ENCODE measurements around the gene CDYL.

Gene CDYL

GRCh38 chr6:4932228-4932903, 156.2 kb downstream of the CDYL start:
- no peak for DNase-seq (ENCODE audit: low read depth, low spot score)

DNA sequence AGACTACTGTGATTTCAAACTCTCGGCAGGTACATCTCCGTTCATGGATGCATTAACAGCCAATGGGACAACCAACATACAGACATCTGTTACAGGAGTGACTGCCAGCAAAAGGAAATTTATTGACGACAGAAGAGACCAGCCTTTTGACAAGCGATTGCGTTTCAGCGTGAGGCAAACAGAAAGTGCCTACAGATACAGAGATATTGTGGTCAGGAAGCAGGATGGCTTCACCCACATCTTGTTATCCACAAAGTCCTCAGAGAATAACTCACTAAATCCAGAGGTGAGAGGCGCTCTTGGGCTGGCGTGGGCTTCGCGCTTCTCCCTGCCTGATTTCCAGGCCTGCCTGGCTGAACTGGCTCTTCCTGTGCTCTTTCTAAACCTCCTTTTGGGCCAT, 159.3 kb downstream of the CDYL start:
- DNase-seq (ENCODE audit: low read depth, low spot score), result no peak

DNA sequence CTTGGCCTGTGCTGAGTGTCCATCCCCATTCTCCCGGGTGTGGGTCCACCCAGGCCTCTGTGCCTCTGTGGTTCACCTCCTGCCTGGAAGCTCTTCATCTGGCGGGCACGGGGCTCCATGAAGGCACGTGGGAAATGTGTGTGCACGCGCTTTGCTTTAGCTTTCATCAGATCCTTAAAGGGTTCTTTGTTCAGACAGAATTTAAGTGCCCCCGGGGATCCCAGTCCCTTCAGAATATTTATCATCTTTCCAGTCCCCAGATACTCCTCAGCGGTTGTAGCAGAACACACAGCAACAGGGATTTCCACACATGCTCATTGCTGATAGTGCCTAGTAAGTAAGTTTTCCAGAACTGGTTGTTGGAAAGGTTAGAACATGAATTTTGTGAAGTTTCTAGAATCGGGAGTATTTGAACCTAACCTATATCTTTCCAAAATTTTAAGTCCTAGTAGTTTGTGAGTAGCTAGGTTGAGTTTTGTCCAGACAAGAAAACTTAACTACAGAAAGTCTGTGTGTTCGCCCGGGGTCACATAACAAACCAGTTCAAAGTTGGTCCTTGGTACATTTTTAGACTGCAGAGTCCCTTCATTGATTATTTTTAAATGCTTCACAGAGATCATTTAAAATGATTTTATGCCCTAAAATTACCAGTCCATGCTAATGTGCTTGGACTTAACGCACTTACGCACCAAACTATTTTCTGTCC, 159.9 kb downstream of the CDYL start:
- no peak for DNase-seq (ENCODE audit: low read depth, low spot score)

DNA sequence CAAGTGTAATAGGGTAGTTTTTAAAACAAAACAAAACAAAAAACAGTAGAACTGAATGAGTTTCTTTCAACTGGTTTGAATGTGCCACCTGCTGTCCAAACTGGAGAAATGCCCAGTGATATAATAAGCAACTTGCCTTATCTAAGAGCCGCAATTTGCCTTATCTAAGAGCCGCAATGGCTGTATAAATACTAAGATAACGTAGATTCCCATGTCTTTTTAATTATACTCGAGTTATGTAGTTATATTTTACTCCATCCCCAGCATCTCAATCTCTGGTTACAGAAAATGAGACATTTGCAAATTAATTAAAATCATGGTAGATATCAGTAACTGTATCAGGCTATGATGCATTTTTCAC, 160.5 kb downstream of the CDYL start:
- no peak for DNase-seq (ENCODE audit: low read depth, low spot score)

- DNase-seq (ENCODE audit: low read depth, low spot score), result no peak
Observed at GRCh38 chr6:4937414-4937813, 161.2 kb downstream of the CDYL start.

- no peak for DNase-seq (ENCODE audit: low read depth, low spot score)
Observed at GRCh38 chr6:4939241-4939640, 163.0 kb downstream of the CDYL start.

- no peak for DNase-seq (ENCODE audit: low read depth, low spot score)
Observed at GRCh38 chr6:4940416-4940815, 164.2 kb downstream of the CDYL start.

DNA sequence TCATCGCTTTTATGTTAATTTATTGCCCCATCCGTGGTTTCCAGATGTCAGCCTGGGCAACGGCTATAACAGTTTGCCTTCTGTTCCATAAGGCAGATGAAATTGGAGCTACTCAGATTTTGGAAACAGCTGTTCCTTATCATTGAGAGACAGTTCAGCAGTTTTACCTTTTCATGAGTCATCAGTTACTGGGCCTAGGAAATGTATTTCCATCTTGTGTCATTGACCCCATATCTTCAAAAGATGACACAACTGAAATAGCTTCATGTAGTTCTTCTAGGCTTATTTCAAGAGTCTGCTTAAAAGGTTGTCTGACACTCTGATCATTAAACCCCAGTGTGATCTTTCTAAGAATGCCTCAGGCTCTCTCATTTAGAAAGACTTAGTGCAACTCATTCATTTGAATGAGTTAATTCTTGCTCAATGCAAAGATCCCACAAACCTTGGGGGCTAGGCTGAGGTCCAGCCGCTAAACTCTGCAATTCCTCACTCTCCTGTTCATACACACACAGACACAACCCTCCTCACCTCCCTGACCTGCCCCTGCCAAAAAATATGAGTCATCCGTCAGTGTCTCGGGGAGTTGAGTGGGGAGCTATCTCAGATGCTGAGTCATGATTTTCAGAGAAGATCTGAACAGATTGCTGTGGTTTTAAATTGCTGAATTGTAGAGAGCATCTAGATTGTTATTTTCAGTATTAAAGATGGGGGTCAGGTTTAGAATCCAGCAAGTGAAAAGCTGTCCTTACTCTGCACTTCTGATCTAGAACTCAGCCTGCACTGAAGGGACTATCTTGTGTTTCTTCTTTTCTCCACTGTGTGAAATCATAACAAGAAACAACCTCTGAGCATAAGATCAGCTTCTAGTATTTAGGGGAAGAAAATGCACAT, 165.8 kb downstream of the CDYL start:
- peak; percentile 65 for DNase-seq (ENCODE audit: low read depth, low spot score)

DNA sequence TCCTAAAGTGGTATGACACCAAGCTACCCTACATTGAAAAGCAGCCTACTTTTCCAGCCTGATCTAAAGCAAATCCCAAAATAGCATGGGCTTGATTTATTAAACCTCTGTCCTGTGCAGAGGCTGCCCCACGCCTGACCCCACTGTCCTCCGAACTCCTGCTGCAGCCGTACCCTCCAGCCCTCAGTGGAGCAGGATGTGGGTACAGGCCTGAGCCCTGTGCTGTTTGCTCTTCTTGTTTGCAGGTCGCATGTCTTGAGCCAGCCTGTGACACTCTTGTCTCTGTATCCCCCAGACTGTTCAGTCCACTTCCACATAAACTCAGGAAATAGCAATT, 166.4 kb downstream of the CDYL start:
- DNase-seq (ENCODE audit: low read depth, low spot score), result no peak

- no peak for DNase-seq (ENCODE audit: low read depth, low spot score)
Observed at GRCh38 chr6:4943716-4944115, 167.5 kb downstream of the CDYL start.

DNA sequence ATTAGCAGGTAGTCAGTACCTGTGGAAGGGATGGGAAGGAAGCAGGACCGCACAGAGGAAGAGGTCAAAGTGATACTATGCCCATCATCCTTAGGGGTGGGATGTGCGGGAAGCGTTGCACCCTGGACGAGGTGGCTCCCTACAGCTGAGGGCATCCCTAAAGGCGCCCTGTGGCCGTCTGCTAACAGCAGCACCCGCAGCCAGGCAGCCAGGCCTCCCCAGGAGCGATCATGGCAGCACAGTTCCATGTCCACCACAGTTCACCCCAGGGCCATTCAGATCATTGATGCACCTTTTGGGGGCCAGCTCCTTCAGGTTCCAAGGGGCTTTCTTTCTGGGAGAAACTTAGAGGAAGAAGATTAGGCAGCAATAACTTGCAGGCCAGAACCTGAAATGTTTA, 168.1 kb downstream of the CDYL start:
- DNase-seq (ENCODE audit: low read depth, low spot score), result no peak

DNA sequence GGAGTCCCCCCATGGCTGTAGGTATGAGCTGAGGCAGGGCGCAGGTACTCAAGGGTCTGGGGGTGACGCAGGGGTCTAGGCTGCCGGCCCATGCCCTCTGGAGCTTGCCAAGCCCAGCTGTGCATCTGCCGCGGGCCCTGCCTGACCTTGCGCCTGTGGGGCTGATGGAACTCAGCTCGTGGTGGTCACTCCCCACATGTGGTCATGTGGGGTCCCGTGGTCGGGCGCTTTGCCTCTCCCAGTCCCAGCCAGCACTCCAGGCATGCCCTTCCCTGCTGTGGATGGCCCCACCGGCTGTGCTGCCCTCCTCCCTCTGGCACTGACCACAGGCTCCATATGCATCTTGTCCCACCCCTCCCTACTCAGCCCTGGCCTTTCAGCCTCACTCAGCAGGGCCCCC, 170.3 kb downstream of the CDYL start:
- no peak for DNase-seq (ENCODE audit: low read depth, low spot score)

GRCh38 chr6:4947716-4948115, 171.5 kb downstream of the CDYL start:
- DNase-seq (ENCODE audit: low read depth, low spot score), result no peak

GRCh38 chr6:4948781-4949450, 172.7 kb downstream of the CDYL start:
- peak; percentile 41 for DNase-seq (ENCODE audit: low read depth, low spot score)

DNA sequence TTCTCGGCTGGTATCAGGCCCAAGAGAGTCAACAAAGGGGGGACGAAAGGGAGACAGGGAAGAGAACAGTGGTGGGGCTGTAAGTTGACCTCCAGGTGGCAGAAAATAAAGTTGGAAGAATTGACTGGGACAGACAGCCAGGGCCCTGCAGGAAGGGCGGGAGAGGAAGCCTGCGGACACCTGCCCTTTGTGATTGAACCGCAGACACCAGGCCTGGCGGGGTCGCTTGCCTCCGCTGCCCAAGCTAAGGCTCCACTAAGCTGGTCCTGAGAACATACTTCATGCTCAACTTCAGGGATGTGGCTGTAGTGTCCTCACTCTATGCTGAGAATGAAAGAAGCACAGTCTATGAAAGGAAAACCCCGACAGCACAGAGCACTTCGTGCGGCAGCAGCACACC, 173.9 kb downstream of the CDYL start:
- DNase-seq (ENCODE audit: low read depth, low spot score), result no peak

GRCh38 chr6:4950836-4951533, 174.8 kb downstream of the CDYL start:
- DNase-seq (ENCODE audit: low read depth, low spot score), result no peak

- no peak for DNase-seq (ENCODE audit: low read depth, low spot score)
Observed at GRCh38 chr6:4953440-4953839, 177.2 kb downstream of the CDYL start.

GRCh38 chr6:4956625-4957024, 180.4 kb downstream of the CDYL start:
- no peak for DNase-seq (ENCODE audit: low read depth, low spot score)

- DNase-seq (ENCODE audit: low read depth, low spot score), result peak; percentile 82
Observed at GRCh38 chr6:4957521-4958231, 181.5 kb downstream of the CDYL start.

- DNase-seq (ENCODE audit: low read depth, low spot score), result no peak
Observed at GRCh38 chr6:4958624-4959023, 182.4 kb downstream of the CDYL start.
